Fibroblast of gingiva (primary cell): ENCODE results near the gene RFC2.
"Not testable (repeated sequence)": the region's sequence is repeated elsewhere in the genome, so short reads cannot be mapped to it uniquely, and the experiment has no call there.

Experiments
- DNase-seq: peaks from one replicate; pipeline ENCODE4 v3.0.0-alpha.2; 2011; ENCODE audit warnings: low read depth

The RFC2 gene

DNA sequence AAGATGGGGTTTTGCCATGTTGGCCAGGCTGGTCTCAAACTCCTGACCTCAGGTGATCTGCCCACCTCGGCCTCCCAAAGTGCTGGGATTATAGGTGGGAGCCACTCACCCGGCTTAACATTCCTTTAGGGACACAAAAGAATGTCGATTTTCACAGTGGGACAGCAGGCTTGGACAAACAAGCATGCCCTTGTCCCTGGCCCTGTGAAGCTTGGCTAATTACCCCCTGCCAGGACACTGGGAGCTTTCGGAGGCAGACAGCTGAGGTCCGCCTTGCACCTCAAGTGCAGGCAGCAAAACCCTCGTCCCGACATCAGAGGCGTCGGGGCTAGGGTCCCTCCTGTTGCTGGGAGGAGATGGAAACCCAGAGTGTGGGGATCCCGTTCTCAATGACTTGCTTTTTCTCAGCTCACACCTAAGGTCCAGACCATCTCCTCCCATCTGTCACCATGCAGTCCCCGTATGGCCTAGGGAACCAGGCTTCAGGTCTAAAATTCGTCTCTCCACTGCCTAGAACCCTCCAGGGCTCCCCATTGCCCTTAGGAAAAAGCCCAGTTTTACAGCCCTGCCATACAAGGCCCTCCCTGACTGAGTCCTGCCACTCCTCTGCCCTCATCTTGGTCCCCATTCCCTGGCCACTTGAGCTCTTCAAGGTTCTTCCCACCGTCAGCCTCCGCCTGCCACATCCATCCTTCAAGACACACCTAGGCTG is 28.7 kb upstream of the RFC2 start:
- DNase-seq = no peak

DNA sequence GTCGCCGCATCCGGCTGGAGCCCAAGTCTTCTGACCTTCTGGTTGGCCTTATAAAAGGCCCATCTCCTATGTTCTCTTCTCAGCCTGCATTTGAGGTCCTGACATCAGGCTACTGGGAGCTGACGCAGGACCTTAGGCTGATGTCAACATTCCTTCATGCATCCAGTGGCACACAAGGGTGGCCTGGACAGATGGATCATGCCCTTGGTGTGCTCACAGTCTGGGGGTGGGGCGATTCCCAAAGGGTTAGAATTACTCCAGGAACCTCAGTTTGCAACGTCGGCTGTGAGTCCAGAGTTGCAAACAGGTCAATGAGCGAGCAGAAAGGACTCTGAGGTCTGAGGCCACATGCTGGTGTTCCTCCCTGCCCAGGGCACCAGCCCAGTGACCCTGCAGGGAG is 26.8 kb upstream of the RFC2 start:
- DNase-seq = peak; percentile 57

DNA sequence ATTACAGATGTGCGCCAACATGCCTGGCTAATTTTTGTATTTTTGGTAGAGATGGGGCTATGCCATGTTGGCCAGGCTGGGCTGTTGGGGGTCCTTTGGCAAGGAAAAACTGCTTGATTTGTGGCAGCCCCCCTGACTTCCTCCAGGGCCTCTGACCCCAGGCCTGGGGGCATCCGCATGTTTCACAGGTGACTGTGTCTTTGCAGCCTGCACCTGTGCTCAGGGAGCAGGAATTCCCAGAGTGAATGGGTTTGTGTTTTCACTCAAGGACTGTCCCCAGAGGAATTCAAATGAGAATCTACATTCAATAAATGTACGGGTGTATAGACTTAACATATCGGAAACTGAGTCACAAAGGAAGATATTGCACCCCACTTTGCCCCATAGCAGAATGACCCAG is 23.4 kb upstream of the RFC2 start:
- no peak for DNase-seq

GRCh38 chr7:74275401-74275881 is 21.2 kb upstream of the RFC2 start:
- no peak for DNase-seq

GRCh38 chr7:74272305-74273038 is 18.3 kb upstream of the RFC2 start:
- peak; percentile 91 for DNase-seq

- no peak for DNase-seq
Observed at GRCh38 chr7:74271742-74272141, 17.5 kb upstream of the RFC2 start.

- peak; percentile 78 for DNase-seq
Observed at GRCh38 chr7:74269757-74270277, 15.6 kb upstream of the RFC2 start.

DNA sequence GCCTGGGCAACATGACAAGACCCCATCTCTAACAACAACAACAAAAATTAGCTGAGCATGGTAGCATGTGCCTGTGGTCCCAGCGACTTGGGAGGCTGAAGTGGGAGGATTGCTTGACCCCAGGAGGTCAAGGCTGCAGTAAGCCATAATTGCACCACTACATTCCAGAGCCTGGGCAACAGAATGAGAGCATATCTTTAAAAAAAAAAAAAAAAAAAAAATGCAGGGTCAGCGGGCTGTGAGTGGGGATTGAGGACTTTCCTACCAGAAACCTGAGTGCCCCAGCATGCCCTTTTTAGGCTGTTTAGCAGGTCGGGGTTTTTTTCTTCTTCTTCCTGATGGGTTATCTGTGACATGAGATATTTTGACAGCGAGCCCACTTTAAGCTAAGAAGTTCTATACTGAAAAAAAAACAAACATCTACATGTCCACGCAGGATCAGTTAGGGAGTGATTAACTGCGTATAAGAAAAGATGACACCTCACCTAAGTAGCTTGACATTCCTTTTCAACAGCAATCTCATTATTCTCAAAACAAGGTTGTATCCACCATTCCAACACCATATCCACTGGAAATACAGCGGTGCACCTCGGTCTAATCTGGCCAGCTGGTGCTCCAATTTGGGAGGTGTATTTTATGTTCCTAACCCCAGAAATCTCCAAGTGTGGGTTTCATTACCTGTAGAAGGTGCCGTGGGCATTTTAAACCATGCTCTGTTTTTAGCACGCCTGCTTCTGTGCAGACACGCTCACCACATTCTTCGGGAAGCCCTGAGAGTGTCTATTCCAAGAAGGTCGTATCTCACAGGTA is 13.8 kb upstream of the RFC2 start:
- DNase-seq = no peak

- no peak for DNase-seq
Observed at GRCh38 chr7:74266191-74266963, 12.2 kb upstream of the RFC2 start.

GRCh38 chr7:74263399-74264120 is 9.4 kb upstream of the RFC2 start:
- no peak for DNase-seq

- DNase-seq = no peak
Observed at GRCh38 chr7:74262639-74263398, 8.6 kb upstream of the RFC2 start.

DNA sequence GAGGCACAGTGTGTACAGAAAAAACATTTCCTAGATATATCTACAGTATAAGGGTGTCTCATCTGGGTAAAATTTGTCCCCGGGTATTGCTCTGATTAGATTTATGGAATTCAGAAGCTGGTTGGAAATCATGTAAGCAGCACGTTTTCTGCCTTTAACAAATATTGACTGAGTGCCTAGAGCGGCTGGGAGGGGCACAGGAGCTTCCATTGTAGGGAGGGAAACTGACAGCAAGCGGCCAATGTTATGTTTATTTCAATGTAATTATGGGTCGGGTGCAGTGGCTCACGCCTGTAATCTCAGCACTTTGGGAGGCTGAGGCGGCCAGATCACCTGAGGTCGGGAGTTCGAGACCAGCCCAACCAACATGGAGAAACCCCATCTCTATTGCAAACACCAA is 4.4 kb upstream of the RFC2 start:
- DNase-seq = no peak

- DNase-seq = peak; percentile 98
Observed at GRCh38 chr7:74256491-74257408, 2.6 kb upstream of the RFC2 start.

- not testable (repeated sequence) for DNase-seq
Observed at GRCh38 chr7:74255461-74255860, 1.3 kb upstream of the RFC2 start.

GRCh38 chr7:74254858-74255379 is 720 bp upstream of the RFC2 start:
- no peak for DNase-seq

DNA sequence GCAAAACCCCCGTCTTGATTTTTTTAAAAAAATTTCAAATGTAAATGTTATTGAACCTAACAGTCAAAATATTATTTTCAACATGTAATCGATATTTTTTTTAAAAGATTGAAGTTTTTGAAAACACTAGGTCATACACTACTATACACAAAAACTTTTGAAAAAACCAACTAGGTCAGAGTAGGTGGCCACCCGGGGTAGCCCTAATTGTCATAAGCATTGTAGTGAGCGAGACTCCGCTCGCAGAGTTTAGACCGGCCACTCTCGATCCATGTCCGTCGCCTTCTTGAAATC is 417 bp downstream of the RFC2 start:
- DNase-seq = no peak

GRCh38 chr7:74253331-74253730 is 868 bp downstream of the RFC2 start:
- DNase-seq = no peak

DNA sequence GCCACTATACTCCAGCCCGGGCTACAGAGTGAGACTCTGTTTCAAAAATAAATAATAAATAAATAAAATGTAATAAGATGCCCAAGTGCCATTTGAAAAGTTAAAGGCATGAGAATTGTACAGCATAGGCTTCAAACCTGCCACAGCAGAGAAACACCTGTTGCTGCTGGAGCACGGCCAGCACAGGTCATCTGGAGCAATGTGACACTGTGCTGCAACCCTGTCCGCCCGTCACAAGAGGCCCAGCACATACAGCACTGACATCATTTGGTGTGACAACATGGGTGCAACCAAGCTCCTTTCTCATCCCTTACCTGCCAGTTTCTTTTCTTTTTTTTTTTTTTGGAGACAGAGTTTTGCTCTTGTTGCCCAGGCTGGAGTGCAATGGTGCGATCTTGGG is 1.3 kb downstream of the RFC2 start:
- DNase-seq = no peak

- not testable (repeated sequence) for DNase-seq
Observed at GRCh38 chr7:74249058-74249457, 5.1 kb downstream of the RFC2 start.
